GM12865 (cell line): Measurements from ENCODE around the gene PIP4K2A.

Experiments used
- DNase-seq: peaks from one replicate; pipeline ENCODE4 v3.0.0; 2010; ENCODE audit warnings: low read depth
- H3K4me3 ChIP-seq: 2 replicates; pipeline ENCODE4 v1.5.1; 2011; ENCODE audit warnings: mild to moderate bottlenecking, low read depth, low read length, control low read depth
- CTCF ChIP-seq: IDR thresholded peaks from 2 replicates; pipeline ENCODE4 v1.5.1; 2011; ENCODE audit warnings: low read length, control low read depth, low read depth, inconsistent platforms; ENCODE audit not compliant: insufficient read depth; ENCODE audit errors: missing control alignments

Gene PIP4K2A

GRCh38 chr10:22560913-22561239 lies 153.5 kb downstream of the PIP4K2A start:
- DNase-seq = no peak
- no peak overlapping the region for H3K4me3 ChIP-seq
- TF ChIP-seq CTCF = no peak

GRCh38 chr10:22560096-22560912 lies 154.1 kb downstream of the PIP4K2A start:
- no peak for TF ChIP-seq CTCF
- H3K4me3 ChIP-seq = no peak overlapping the region
- no peak for DNase-seq

GRCh38 chr10:22557321-22557720 lies 157.1 kb downstream of the PIP4K2A start:
- H3K4me3 ChIP-seq = no peak overlapping the region
- TF ChIP-seq CTCF = no peak
- no peak for DNase-seq

GRCh38 chr10:22556774-22557173 lies 157.6 kb downstream of the PIP4K2A start:
- TF ChIP-seq CTCF = no peak
- DNase-seq = no peak

GRCh38 chr10:22554461-22555182 lies 159.8 kb downstream of the PIP4K2A start:
- H3K4me3 ChIP-seq = no peak overlapping the region
- no peak for TF ChIP-seq CTCF
- DNase-seq = no peak

More at GRCh38 chr10:22556774-22557173, 157.6 kb downstream of the PIP4K2A start:
- no peak overlapping the region for H3K4me3 ChIP-seq

GRCh38 chr10:22553452-22553995 lies 160.9 kb downstream of the PIP4K2A start:
- H3K4me3 ChIP-seq = no peak overlapping the region
- TF ChIP-seq CTCF = no peak
- DNase-seq = no peak
